H9 (cell line): ENCODE data around the gene CD300A. TPM values are rescaled to one million over a fixed set of nuclear protein-coding genes. Genes with fewer than 3 reads are reported as not detected.

Experiments
- DNase-seq: peaks from one replicate; pipeline ENCODE4 v3.0.0-alpha.2; 2017
- H2AFZ ChIP-seq: one replicate; pipeline ENCODE4 v1.6.1; 2013; ENCODE audit warnings: mild to moderate bottlenecking, low read length, control low read depth, moderate library complexity
- H2AK5ac ChIP-seq: 2 replicates; pipeline ENCODE4 v1.6.1; 2013; ENCODE audit warnings: low read length, control low read depth, mixed read lengths; ENCODE audit not compliant: insufficient read length
- H2BK120ac ChIP-seq: one replicate; pipeline ENCODE4 v1.6.1; 2013; ENCODE audit warnings: low read depth, mild to moderate bottlenecking, low read length, control low read depth, inconsistent platforms; ENCODE audit not compliant: poor library complexity, severe bottlenecking
- H2BK12ac ChIP-seq: 2 replicates; pipeline ENCODE4 v1.6.1; 2013; ENCODE audit warnings: low read length, control low read depth, mixed read lengths, low read depth; ENCODE audit not compliant: insufficient read length
- H2BK15ac ChIP-seq: 2 replicates; pipeline ENCODE4 v1.6.1; 2013; ENCODE audit warnings: low read depth, low read length, control low read depth
- H2BK20ac ChIP-seq: one replicate; pipeline ENCODE4 v1.6.1; 2013; ENCODE audit warnings: low read depth, mild to moderate bottlenecking, low read length, control low read depth, inconsistent platforms; ENCODE audit not compliant: poor library complexity, severe bottlenecking
- H2BK5ac ChIP-seq: 2 replicates; pipeline ENCODE4 v1.6.1; 2013; ENCODE audit warnings: low read length, control low read depth, mixed read lengths; ENCODE audit not compliant: insufficient read length
- H3K14ac ChIP-seq: 2 replicates; pipeline ENCODE4 v1.6.1; 2013; ENCODE audit warnings: low read length, control low read depth; ENCODE audit not compliant: insufficient read depth
- H3K18ac ChIP-seq: 2 replicates; pipeline ENCODE4 v1.6.1; 2013; ENCODE audit warnings: low read depth, mild to moderate bottlenecking, mixed read lengths, low read length, control low read depth; ENCODE audit not compliant: insufficient read length
- H3K23ac ChIP-seq: 2 replicates; pipeline ENCODE4 v1.6.1; 2013; ENCODE audit warnings: low read length, control low read depth, mixed read lengths, low read depth; ENCODE audit not compliant: insufficient read length
- H3K23me2 ChIP-seq: 2 replicates; pipeline ENCODE4 v1.6.1; 2013; ENCODE audit warnings: low read depth, mild to moderate bottlenecking, mixed read lengths, low read length, control low read depth; ENCODE audit not compliant: insufficient read length, poor library complexity, severe bottlenecking
- H3K27ac ChIP-seq: 2 replicates; pipeline ENCODE4 v1.5.1; 2013; ENCODE audit warnings: low read length, control low read depth, mixed read lengths, low read depth; ENCODE audit not compliant: insufficient read length
- H3K27me3 ChIP-seq: 2 replicates; pipeline ENCODE4 v1.6.1; 2013; ENCODE audit warnings: low read length, control low read depth, inconsistent platforms; ENCODE audit not compliant: insufficient read depth
- H3K4ac ChIP-seq: 2 replicates; pipeline ENCODE4 v1.6.1; 2013; ENCODE audit warnings: low read depth, mild to moderate bottlenecking, control low read depth, inconsistent platforms, low read length, moderate library complexity
- H3K4me1 ChIP-seq: 2 replicates; pipeline ENCODE4 v1.6.1; 2013; ENCODE audit warnings: low read length, control low read depth, inconsistent platforms; ENCODE audit not compliant: insufficient read depth
- H3K4me2 ChIP-seq: 2 replicates; pipeline ENCODE4 v1.6.1; 2013; ENCODE audit warnings: low read length, control low read depth, mixed read lengths; ENCODE audit not compliant: insufficient read length, insufficient read depth
- H3K56ac ChIP-seq: 2 replicates; pipeline ENCODE4 v1.6.1; 2013; ENCODE audit warnings: low read depth, mild to moderate bottlenecking, mixed read lengths, low read length, control low read depth; ENCODE audit not compliant: insufficient read length
- H3K79me1 ChIP-seq: 2 replicates; pipeline ENCODE4 v1.6.1; 2013; ENCODE audit warnings: low read depth, mild to moderate bottlenecking, moderate library complexity, low read length, control low read depth, inconsistent platforms; ENCODE audit not compliant: insufficient read depth, poor library complexity, severe bottlenecking
- H3K79me2 ChIP-seq: 2 replicates; pipeline ENCODE4 v1.6.1; 2013; ENCODE audit warnings: low read length, control low read depth, inconsistent platforms; ENCODE audit not compliant: insufficient read depth
- H3K9ac ChIP-seq: 2 replicates; pipeline ENCODE4 v1.6.1; 2013; ENCODE audit warnings: low read length, control low read depth, mixed read lengths; ENCODE audit not compliant: insufficient read length; ENCODE audit errors: extremely low read depth
- H3K9me3 ChIP-seq: one replicate; pipeline ENCODE4 v1.6.1; 2013; ENCODE audit warnings: low read depth, low read length, inconsistent platforms; ENCODE audit not compliant: control insufficient read depth
- H3T11ph ChIP-seq: one replicate; pipeline ENCODE4 v1.6.1; 2013; ENCODE audit warnings: mild to moderate bottlenecking, low read length, control low read depth, inconsistent platforms
- H4K20me1 ChIP-seq: one replicate; pipeline ENCODE4 v1.6.1; 2013; ENCODE audit not compliant: control insufficient read depth, insufficient read length, insufficient read depth
- H4K5ac ChIP-seq: 2 replicates; pipeline ENCODE4 v1.6.1; 2013; ENCODE audit warnings: low read depth, mild to moderate bottlenecking, mixed read lengths, low read length, control low read depth; ENCODE audit not compliant: insufficient read length
- H4K8ac ChIP-seq: replicated peaks from 2 replicates; pipeline ENCODE4 v1.6.1; 2013; ENCODE audit warnings: low read length, control low read depth, mixed read lengths, low read depth; ENCODE audit not compliant: insufficient read length
- H4K91ac ChIP-seq: 2 replicates; pipeline ENCODE4 v1.6.1; 2013; ENCODE audit warnings: low read depth, mild to moderate bottlenecking, moderate library complexity, mixed read lengths, low read length, control low read depth; ENCODE audit not compliant: insufficient read length
- H3K27ac Mint-ChIP-seq, 3 experiments: 2 replicates in 2 of 3; 3 replicates in 1 of 3; pipeline ENCODE4 v1.8.0; 2020 to 2021; ENCODE audit warnings: mixed read lengths in 3 of 3, mild to moderate bottlenecking in 1 of 3, moderate library complexity in 1 of 3
- H3K27me3 Mint-ChIP-seq: 2 replicates; pipeline ENCODE4 v1.8.0; 2021; ENCODE audit warnings: low read depth, mild to moderate bottlenecking, moderate library complexity, mixed read lengths
- H3K36me3 Mint-ChIP-seq, 3 experiments: 2 replicates in 2 of 3; 3 replicates in 1 of 3; pipeline ENCODE4 v1.8.0; 2020 to 2021; ENCODE audit warnings: low read depth in 3 of 3, mixed read lengths in 3 of 3; ENCODE audit not compliant: insufficient read depth in 1 of 3
- H3K4me1 Mint-ChIP-seq, 2 experiments: 2 replicates each; pipeline ENCODE4 v1.8.0; 2020; ENCODE audit warnings: mixed read lengths in 2 of 2
- H3K4me3 Mint-ChIP-seq, 2 experiments: 2 replicates in 1 of 2; 3 replicates in 1 of 2; pipeline ENCODE4 v1.8.0; 2020 to 2021; ENCODE audit warnings: mild to moderate bottlenecking in 2 of 2, mixed read lengths in 2 of 2, moderate library complexity in 1 of 2
- H3K9me3 Mint-ChIP-seq, 2 experiments: 2 replicates in 1 of 2; 3 replicates in 1 of 2; pipeline ENCODE4 v1.8.0; 2020; ENCODE audit warnings: mild to moderate bottlenecking in 2 of 2, mixed read lengths in 2 of 2, moderate library complexity in 1 of 2
- WGBS: extraction: QIAGEN DNeasy Blood & Tissue Kit; methylation state at CpG from one replicate; pipeline ENCODE4 v1.1.7; 2013; ENCODE audit warnings: missing lambda C conversion rate, low lambda C conversion rate, mixed read lengths; ENCODE audit not compliant: insufficient read length; ENCODE audit errors: extremely low coverage; 5-methylcytosine and 5-hydroxymethylcytosine counted together
- total RNA-seq: library from RNA; stranded (reverse); gene quantifications from 2 replicates; pipeline ENCODE4 v1.2.1, GENCODE V29; 2021
- TF ChIP-seq, protein P1 (sequence below): fragments of 200-600 bp; sonication (generic); conservative IDR thresholded peaks from 3 replicates; pipeline ENCODE4 v1.8.0; 2021; ENCODE audit warnings: antibody characterized with exemption, mild to moderate bottlenecking

CD300A gene
- total RNA-seq, 1 experiment from 2014 or later: not detected

DNA sequence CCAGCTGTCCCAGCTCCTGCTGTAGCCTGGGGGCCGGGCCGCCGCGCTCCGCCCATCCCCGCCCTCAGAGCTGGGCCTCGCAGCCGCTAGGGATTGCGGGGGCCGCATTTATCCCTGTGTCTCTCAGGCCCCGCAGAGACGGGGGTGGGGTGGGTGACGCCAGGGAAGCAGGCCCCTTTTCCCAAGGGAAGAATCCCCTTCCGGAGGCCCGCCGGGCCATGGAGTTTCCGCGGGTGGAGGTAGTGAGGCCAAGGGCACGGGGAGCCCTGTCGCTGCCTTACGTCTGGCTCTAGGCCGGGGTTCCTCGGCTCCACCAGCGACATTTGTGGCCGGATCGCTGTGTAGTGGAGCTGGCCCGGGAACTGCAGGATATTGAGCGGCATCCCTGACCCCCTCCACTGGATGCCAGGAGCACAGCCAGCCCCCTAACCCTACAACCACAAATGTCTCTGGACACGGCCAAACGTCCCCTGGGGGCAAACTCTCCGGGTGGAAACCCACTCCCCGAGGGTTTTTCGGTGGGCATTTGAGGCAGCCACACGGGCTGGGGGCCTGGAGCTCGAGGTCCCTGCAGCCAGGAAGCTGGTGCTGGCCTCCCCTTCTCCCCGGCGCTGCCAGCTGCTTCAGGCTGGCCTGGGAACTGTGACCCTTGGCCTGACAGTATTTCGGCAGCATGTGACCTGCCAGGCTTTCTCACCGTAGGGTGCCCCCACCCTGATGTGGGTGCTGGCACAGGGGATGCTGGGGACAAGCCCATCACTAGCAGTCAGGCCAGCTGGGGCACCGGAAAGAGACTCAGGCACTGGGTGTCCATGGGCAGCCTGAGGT is 12.0 kb upstream of the CD300A start:
- H3K27ac Mint-ChIP-seq: peak overlapping the region in 1 of 3 experiments; percentile 67; a peak in 1 of 7 replicates
- TF ChIP-seq, protein P1, sequence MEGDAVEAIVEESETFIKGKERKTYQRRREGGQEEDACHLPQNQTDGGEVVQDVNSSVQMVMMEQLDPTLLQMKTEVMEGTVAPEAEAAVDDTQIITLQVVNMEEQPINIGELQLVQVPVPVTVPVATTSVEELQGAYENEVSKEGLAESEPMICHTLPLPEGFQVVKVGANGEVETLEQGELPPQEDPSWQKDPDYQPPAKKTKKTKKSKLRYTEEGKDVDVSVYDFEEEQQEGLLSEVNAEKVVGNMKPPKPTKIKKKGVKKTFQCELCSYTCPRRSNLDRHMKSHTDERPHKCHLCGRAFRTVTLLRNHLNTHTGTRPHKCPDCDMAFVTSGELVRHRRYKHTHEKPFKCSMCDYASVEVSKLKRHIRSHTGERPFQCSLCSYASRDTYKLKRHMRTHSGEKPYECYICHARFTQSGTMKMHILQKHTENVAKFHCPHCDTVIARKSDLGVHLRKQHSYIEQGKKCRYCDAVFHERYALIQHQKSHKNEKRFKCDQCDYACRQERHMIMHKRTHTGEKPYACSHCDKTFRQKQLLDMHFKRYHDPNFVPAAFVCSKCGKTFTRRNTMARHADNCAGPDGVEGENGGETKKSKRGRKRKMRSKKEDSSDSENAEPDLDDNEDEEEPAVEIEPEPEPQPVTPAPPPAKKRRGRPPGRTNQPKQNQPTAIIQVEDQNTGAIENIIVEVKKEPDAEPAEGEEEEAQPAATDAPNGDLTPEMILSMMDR: no peak
- H3K9ac ChIP-seq: no peak overlapping the region
- H3K36me3 Mint-ChIP-seq: no peaks in the 10 kb centered on the region
- no peak overlapping the region for H4K91ac ChIP-seq
- H4K5ac ChIP-seq: no peak overlapping the region
- peaks cover 6% of the 10 kb centered on the region; the same call in 1 of the 2 replicates for H3K4me1 ChIP-seq
- no peak overlapping the region for H3K56ac ChIP-seq
- H2BK15ac ChIP-seq: no peak overlapping the region
- peak overlapping the region; percentile 54 to 68 for H3K4me3 Mint-ChIP-seq
- H3K27me3 Mint-ChIP-seq: peaks cover 66% of the 10 kb centered on the region
- no peaks in the 10 kb centered on the region for H3K9me3 ChIP-seq
- H3K18ac ChIP-seq: peak overlapping the region; percentile 35
- H3K23ac ChIP-seq: no peak overlapping the region
- H2BK20ac ChIP-seq: no peak overlapping the region
- H3K27me3 ChIP-seq: peaks cover 11% of the 10 kb centered on the region; the same call in 1 of the 2 replicates
- H4K20me1 ChIP-seq: no peaks in the 10 kb centered on the region
- no peak overlapping the region for H3K4ac ChIP-seq
- no peaks in the 10 kb centered on the region for H3K79me2 ChIP-seq
- no peak overlapping the region for H2AFZ ChIP-seq
- peak overlapping the region; percentile 69 for H3K4me2 ChIP-seq
- H4K8ac ChIP-seq: no peak overlapping the region
- H3K14ac ChIP-seq: peak overlapping the region; percentile 63
- DNase-seq: peak; percentile 55
- H2BK12ac ChIP-seq: no peak overlapping the region
- no CpG with 5 or more reads among the region's 40 CpGs for WGBS
- no peaks in the 10 kb centered on the region for H3K9me3 Mint-ChIP-seq
- H3K27ac ChIP-seq: no peak overlapping the region
- H2AK5ac ChIP-seq: no peak overlapping the region
- no peaks in the 10 kb centered on the region for H3K79me1 ChIP-seq
- peaks cover 7% of the 10 kb centered on the region for H3K23me2 ChIP-seq
- H3K4me1 Mint-ChIP-seq: peaks cover 36 to 52% of the 10 kb centered on the region in 2 experiments
- no peak overlapping the region for H3T11ph ChIP-seq
- H2BK5ac ChIP-seq: no peak overlapping the region
- no peak overlapping the region for H2BK120ac ChIP-seq
